GM19372 (cell line): Measurements from ENCODE around the gene LACTB.
A peak's percentile ranks its signal among the peaks of the same experiment; 100 is the strongest.

Experiments
- ATAC-seq: cut with Tn5 transposase; IDR thresholded peaks from one replicate; pipeline ENCODE4 v1.9.1; 2021; ENCODE audit warnings: mild to moderate bottlenecking, low read depth, moderate library complexity; ENCODE audit not compliant: unreplicated experiment

The LACTB gene, protein sequence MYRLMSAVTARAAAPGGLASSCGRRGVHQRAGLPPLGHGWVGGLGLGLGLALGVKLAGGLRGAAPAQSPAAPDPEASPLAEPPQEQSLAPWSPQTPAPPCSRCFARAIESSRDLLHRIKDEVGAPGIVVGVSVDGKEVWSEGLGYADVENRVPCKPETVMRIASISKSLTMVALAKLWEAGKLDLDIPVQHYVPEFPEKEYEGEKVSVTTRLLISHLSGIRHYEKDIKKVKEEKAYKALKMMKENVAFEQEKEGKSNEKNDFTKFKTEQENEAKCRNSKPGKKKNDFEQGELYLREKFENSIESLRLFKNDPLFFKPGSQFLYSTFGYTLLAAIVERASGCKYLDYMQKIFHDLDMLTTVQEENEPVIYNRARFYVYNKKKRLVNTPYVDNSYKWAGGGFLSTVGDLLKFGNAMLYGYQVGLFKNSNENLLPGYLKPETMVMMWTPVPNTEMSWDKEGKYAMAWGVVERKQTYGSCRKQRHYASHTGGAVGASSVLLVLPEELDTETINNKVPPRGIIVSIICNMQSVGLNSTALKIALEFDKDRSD

GRCh38 chr15:63121382-63122001 is at the start of gene LACTB:
Gene LACTB (plus strand): TSS chr15:63121861. CDS start chr15:63121872, 11 bp downstream.
- peak; percentile 60 for ATAC-seq

- ATAC-seq: no peak
Observed at GRCh38 chr15:63072023-63072650, 49.5 kb upstream of the LACTB start.

DNA sequence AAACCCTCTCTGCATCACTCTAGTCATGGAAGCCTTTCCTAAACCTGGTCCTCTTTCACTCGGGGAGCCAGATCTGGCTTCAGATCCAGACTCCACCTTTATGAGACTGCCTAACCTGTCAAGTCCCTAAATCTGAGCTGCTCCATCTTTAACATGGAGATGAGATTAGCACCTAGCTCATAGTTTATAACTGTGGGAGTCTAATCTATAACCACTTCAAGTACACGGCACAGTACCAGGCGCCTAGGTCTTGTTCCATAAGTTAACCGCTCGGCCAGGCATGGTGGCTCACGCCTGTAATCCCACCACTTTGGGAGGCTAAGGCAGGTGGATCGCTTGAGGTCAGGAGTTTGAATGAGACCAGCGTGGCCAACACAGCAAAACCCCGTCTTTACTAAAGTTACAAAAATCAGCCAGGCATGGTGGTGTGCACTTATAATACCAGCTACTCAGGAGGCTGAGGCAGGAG is 48.8 kb upstream of the LACTB start:
- ATAC-seq: no peak

- no peak for ATAC-seq
Observed at GRCh38 chr15:63073497-63074172, 48.0 kb upstream of the LACTB start.

DNA sequence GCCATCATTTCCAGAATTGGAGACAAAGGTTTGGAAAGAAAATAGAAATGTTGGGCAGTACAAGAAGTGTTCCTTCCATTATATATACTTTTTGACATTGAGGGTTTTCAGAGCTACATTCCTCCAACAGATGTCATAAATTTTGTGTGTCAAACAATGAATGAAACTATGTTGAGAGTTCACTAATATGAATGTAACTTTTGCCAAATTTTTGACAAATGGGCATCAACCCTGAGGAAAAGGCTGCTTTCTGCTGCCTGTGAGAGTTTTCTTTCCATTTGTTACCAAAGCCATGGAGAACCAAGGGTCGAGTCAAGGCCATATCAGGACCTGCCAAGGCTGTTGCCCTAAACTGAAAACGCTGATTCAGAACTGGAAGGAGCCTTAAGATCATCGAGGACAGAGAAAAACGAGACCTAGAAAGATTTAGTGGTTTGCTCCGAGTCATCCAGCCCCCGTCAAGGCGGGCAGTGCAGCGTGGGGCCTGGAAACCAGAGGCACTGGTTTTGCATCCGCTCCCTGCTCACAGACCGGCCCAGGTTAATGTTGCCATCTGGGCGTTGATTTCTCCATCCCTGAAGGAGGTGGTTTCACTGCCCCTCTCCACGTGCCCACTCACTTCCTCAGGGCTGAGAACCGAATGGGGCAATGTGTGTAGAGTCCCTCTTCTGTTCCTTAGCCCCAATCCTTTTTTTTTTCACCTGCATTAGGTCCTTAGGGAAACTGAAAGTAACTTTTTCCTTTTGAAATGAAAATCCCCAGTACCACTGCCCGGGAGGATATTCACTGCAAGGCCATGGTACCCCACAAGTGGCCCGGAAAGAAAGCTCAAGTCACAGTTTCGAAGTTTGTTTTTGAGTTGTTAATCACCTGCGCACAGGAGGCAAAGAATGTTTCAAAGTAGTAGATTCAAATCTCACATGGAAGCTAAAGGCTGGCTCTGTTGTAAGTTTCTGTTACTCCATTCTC is 46.4 kb upstream of the LACTB start:
- ATAC-seq: no peak

DNA sequence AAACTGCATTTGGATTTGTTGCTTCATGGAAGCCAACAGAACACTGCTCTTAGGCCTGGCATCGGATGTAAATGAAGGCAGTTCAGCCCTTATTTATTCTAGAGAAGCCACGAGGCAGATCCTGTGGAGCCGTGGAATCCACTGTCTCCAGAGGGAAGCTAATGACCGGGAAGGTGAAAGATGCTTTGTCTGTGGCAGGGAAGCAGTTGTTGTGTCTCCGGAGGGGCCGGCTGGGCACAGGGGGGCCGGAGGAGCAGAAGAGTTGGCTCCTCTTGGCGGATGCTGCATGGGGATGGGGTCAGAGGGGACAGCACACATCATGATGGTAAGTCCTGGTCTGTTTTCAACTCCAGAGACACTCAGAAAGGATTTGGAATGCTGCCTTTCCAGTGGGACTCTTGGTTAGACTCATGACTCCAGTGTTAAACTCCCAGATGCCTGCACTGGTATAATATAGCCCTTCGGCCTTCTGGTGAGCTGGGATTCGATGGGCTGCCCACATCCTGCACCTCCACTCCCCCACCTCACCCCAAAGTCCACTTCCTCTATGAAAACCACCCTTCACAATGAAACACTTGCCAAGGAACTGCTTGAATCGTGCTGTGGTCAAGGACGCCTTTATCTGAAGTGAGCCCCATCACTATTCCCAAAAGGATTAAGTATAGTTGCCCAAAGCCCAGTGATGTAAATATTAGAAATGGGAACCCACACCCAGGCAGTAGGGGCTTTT is 45.5 kb upstream of the LACTB start:
- ATAC-seq: no peak

GRCh38 chr15:63076714-63077046 is 45.0 kb upstream of the LACTB start:
- no peak for ATAC-seq

- ATAC-seq: no peak
Observed at GRCh38 chr15:63077952-63078351, 43.7 kb upstream of the LACTB start.

DNA sequence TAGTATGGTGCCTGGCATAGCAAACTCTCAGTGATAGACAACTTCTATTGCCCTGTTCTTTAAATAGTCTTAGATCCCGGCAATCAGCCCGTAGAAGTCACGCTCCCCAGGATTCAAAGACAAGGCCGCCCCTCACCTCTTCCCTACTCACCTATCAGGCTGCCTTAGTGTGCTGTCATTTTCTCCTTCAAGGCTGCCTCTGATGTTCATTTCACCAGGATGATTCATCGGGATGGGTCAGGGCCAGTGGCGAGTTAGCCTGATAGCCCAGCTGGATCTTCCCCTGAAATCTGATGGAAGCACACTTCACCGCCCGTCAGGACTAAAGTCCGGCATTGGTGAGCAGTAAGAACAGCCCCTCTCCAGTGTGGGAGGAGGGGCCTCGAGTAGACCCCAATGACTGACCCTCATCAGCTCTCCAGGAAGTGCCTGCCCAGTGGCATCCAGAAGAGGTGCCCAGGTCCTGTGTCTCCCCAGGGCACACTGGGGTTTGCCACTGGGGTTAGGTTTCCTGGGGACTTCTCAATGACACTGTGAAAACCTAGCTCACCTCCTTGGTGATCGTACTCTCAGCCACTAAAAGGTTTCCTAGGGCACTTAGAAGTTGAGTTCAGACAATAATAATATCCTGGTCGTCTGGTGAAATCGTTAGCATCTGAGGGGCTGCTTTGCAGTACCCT is 41.6 kb upstream of the LACTB start:
- ATAC-seq: no peak

DNA sequence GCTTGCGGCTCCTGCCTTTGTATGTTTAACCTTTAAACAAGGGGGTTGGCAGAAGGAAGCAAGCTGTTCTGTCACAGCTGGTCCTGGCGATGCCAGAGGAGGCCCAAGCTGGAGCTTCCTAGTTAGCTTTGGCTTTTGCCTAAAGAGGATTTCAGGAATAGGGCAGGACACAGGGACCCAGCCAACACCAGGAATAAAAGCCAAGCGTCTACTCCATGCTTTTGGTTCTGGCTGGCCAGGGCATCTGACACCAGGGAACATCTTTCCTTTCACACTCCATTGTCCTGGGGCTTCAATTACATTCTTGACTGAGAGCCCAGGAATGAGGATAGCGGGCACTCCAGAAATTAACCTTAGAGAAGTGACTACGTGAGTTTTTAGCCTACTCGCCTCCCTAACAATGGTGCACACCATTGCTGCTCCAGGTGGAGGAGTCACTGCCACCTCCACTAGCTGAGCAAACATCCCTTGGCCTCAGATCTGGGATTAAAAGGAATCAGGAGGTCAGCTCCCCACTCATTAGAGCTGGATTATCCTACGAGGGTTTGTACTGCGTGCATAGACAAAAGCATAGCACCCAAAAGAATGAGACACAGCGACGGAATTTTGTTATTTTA is 40.9 kb upstream of the LACTB start:
- ATAC-seq: no peak

DNA sequence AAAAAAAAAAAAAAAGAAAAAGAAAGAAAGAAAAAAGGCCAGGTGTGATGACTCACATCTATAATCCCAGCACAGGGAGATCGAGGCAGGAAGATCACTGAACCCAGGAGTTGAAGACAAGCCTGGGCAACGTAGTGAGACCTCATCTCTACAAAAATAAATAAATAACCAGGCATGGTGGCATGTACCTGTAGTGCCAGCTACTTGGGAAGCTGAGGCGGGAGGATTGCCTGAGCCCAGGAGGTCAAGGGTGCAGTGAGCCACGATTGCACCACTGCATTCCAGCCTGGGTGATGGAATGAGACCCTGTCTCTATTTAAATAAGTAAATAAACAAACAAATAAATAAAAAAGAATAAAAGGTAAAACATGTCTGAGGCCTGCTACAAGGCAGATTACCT is 39.3 kb upstream of the LACTB start:
- ATAC-seq: no peak

- ATAC-seq: no peak
Observed at GRCh38 chr15:63083044-63083443, 38.6 kb upstream of the LACTB start.

GRCh38 chr15:63083541-63083940 is 38.1 kb upstream of the LACTB start:
- no peak for ATAC-seq

- no peak for ATAC-seq
Observed at GRCh38 chr15:63084806-63085205, 36.9 kb upstream of the LACTB start.

DNA sequence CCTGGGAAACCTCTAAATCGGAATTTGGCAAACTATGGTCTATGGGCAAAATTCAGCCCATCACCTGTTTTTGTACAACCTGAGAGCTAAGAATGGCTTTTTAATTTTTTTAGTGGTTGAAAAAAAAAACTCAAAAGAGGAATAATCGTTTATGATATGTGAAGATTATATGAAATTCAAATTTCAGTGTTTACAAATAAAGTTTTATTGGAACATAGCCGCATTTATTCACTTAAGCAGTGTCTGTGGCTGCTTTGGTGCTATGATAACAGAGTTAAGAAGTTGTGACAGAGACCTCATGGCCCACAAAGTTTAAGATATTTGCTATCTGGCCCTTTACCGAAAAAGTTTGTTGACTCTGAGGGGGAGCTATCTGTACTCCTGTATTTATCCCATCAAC is 36.4 kb upstream of the LACTB start:
- no peak for ATAC-seq

DNA sequence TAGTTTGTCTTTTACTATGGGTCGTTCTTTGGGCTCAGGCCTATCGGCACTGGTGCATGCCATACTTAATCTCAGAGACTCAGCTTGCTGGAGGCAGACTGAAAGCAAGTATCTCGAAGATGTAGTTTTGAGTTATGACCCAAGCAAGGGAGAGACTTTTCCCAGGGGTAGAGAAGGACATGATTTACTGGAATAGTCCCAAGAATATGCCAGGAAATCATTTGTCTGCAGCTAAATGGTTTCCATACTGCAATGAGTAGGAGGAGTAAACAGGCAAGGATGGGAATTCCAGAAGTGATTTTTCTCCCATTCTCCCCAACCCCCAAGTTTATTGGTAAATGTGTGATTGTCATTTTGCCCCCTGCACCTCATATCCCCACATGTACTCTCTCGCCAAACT is 35.4 kb upstream of the LACTB start:
- ATAC-seq: no peak

- ATAC-seq: no peak
Observed at GRCh38 chr15:63086947-63087346, 34.7 kb upstream of the LACTB start.
